Activated CD4-positive, alpha-beta memory T cell treated with anti-CD3 and anti-CD28 coated beads, Interleukin-2, amount 10 ng/mL, durations not matched to agents 7 days and 5 days (primary cell): ENCODE data around the gene SH3TC1. TPM values are rescaled to one million over a fixed set of nuclear protein-coding genes. Genes with fewer than 3 reads are reported as not detected.

Experiments used
- CTCF ChIA-PET: fragments of 350-600 bp; sonication (Branson Sonifier 250); formaldehyde crosslinking; loops from one replicate; lab custom pipeline; 2021; ENCODE audit warnings: antibody characterized with exemption, inconsistent platforms; lab: Charles Lee
- POLR2A ChIA-PET: fragments of 350-600 bp; sonication (Branson Sonifier 250); formaldehyde crosslinking; loops from one replicate; lab custom pipeline; 2021; ENCODE audit warnings: antibody characterized with exemption; lab: Charles Lee
- DNase-seq: peaks from one replicate; pipeline ENCODE4 v3.0.0-alpha.2; 2020
- H3K27ac Mint-ChIP-seq: one replicate; pipeline ENCODE4 v1.8.0; 2021; ENCODE audit warnings: mild to moderate bottlenecking, mixed read lengths
- H3K27me3 Mint-ChIP-seq: one replicate; pipeline ENCODE4 v1.8.0; 2021; ENCODE audit warnings: mixed read lengths
- H3K36me3 Mint-ChIP-seq: one replicate; pipeline ENCODE4 v1.8.0; 2021; ENCODE audit warnings: low read depth, mixed read lengths
- H3K4me1 Mint-ChIP-seq: one replicate; pipeline ENCODE4 v1.8.0; 2021; ENCODE audit warnings: mixed read lengths
- H3K4me3 Mint-ChIP-seq: one replicate; pipeline ENCODE4 v1.8.0; 2021; ENCODE audit warnings: mild to moderate bottlenecking, mixed read lengths
- H3K9me3 Mint-ChIP-seq: one replicate; pipeline ENCODE4 v1.8.0; 2021; ENCODE audit warnings: mixed read lengths
- total RNA-seq, 2 experiments: library from RNA; stranded (reverse); gene quantifications; one replicate each; pipeline ENCODE4 v1.2.3, GENCODE V29; 2021

SH3TC1 gene
- total RNA-seq, 2 experiments from 2014 or later = 16.8 to 19.5 TPM

DNA sequence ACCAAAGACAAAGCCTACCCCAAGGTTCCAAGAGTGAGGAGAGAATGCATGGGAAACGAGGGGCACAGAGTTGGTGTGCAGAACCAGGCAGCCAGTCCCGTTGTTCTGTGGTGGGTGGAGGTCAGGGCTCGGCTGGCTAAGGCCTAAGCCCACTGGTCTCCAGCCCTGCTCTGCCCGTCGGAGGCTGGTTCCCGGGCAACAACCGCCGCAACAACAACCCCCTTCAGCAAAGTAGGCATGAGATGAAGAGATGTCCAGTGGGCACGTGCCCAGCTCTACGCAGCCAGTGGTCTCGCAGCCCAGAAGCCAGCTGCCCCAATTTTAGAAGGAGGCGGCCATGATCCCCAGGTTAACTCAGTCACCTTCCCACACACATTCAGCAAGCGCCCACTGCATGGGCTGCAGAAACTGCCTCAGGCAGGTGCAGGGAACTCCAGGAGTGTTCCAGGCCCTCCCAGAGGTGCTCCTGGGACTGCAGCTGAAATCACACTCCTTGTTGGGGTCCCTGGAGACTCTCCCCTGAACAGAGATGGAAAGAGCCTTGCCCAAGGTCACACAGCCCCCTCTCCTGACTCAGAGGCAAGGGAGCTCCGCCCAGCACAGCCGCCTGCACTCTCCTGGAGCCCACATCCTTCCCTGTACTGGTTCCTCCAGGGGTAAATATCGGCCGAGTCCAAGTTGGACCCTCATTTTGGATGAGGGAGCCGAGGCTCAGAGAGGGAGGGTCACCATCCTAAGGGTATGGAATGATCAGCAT lies 45.1 kb downstream of the SH3TC1 start:
- no peak overlapping the region for H3K4me3 Mint-ChIP-seq
- ChIA-PET CTCF (no interaction called here), POLR2A (no interaction called here)
- H3K9me3 Mint-ChIP-seq = no peaks in the 10 kb centered on the region
- H3K36me3 Mint-ChIP-seq = no peaks in the 10 kb centered on the region
- H3K4me1 Mint-ChIP-seq = no peaks in the 10 kb centered on the region
- DNase-seq = no peak
- peaks cover 1% of the 10 kb centered on the region for H3K27me3 Mint-ChIP-seq
- no peak overlapping the region for H3K27ac Mint-ChIP-seq

DNA sequence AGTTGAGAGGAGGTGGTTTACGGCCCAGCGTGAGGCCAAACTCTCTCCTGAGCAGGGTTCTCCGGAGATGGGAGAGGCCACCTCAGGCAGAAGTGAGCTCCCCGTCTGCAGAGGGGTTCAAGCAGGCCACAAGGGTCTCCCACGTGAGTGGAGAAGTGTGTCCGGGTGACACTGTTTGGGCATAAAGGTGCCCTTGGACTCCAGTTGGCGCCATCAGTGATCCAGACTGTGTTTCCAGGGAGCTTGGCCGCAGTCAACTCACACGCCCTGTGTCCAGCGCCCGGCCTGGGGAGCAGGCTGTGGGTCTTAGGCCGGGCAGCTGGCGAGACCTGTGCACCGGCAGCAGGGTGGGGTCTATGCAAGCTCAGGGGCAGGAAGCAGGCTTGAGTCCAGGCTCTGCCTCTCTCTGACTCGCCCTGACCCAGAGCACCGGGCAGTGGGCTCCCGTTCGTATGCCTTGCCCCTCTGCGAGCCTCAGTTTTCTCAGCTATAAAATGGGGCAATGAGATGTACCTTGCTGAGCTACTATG lies 45.9 kb downstream of the SH3TC1 start:
- Mint-ChIP-seq H3K27me3 (peaks cover 1% of the 10 kb centered on the region), H3K4me1 (no peaks in the 10 kb centered on the region), H3K4me3 (no peak overlapping the region), H3K9me3 (no peaks in the 10 kb centered on the region), H3K27ac (no peak overlapping the region), H3K36me3 (no peaks in the 10 kb centered on the region)
- ChIA-PET POLR2A (no interaction called here), CTCF (no interaction called here)
- no peak for DNase-seq

DNA sequence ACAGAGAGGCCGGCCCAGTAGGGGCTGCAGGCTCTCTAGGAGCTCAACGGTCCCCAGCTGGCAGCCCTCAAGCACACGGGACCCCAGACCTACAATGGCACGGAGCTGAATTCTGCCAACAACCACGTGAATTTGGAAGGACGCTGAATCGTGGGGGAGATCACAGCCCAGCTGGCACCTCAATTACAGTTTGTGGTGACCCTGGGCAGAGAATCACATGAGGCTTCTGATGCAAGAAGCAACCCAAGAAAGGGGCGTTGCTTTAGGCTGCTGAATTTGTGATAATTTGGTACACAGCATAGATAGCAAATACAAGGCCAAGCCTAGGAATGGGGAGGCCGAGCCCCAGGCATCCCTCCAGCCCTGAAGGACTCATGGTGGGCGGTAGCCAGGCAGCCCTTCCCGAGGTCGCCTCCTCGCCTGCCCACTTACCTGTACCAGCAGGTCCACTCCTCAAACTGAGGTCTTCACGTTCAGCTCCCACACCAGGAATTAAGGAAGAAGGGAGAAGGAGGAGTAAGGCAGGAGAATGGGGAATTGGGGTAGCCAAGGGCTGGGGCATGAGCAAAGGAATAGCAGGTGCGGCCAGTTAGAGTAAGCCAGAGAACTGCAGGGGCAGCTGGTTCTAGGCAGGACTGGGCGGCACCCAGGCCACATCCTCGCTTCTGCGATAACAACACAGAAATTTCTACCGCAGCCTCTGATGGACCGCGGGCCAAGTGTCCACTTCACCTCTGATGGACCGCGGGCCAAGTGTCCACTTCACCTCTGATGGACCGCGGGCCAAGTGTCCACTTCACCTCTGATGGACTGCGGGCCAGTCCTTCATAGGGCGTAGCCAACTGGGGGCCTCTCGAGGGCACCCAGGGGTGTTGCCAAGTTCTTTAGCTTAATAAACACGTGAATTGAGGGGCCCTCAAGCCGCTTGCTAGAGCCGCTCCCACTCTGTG lies 47.1 kb downstream of the SH3TC1 start:
- Mint-ChIP-seq H3K27ac (no peak overlapping the region), H3K27me3 (peaks cover 1% of the 10 kb centered on the region), H3K4me3 (no peak overlapping the region), H3K4me1 (no peaks in the 10 kb centered on the region), H3K9me3 (no peaks in the 10 kb centered on the region), H3K36me3 (no peaks in the 10 kb centered on the region)
- CTCF ChIA-PET = no interaction called here
- POLR2A ChIA-PET = no interaction called here
- DNase-seq = no peak

DNA sequence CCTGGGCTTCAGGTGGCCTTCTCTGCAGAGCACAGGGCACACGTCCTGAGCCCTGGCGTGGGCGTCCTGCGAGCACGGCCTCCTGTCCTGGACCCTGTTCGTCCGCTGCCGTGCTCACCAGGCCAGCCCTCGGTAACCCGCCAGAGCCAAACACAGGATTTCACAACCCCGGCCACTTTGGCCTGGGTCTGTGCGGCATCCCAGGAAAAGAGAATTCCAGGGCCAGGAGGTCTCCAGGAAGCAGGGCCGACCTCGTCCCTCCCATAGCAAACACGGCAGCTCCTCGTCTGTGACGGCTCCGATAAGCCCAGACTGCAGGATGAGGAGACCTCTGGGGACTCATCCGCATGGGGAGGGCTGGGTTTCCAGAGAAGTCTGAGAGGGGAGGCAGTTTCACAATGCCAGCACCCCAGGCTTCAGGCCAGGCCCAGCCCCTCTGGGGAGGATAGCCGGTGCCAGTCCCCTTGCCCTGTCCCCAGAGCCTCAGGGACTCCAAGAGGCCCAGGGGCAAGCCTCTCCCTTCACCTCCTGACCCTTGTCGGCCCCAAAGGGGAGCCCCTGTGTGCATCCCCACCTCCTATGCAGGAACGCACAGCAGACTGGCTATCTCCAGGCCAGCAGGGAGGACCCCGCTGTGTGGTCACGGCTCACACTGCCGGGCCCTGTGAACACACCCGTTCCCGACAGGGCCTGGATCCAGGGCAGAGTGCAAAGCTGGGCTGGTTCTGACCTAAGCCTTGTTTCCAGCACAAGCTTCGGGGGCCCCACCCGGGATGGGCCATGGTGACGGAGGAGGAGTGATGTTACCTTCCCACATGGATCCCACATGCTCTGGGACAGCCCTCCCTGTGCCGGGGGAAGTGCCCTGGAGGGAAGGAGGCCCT lies 48.2 kb downstream of the SH3TC1 start:
- CTCF ChIA-PET = no interaction called here
- Mint-ChIP-seq H3K4me3 (no peak overlapping the region), H3K36me3 (no peaks in the 10 kb centered on the region), H3K27me3 (peaks cover 1% of the 10 kb centered on the region), H3K4me1 (no peaks in the 10 kb centered on the region), H3K27ac (no peak overlapping the region), H3K9me3 (no peaks in the 10 kb centered on the region)
- DNase-seq = no peak
- POLR2A ChIA-PET = no interaction called here

DNA sequence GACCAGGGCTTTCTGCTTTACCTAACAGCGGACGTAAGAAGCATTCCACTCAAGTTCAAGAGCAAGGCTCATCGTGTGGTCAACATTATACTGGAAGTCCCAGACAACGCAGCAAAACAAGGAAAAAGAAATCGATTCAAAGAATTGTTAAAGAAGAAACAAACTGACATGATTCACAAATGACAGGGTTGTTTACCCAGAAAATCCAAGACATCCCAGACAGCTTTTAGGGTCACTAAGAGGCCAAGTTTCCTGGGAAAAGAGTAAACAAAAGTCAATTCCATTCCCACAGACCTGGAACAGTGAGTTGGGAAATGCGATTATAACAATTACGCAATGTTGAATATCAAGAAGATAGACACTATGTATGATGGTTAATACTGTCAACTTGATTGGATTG lies 49.0 kb downstream of the SH3TC1 start:
- ChIA-PET POLR2A (no interaction called here), CTCF (interaction anchor here (0.6 kb wide), 1 partner anchor 17 kb away, joined by 4 read pairs; no protein-coding TSS in a partner anchor)
- Mint-ChIP-seq H3K27ac (no peak overlapping the region), H3K27me3 (peaks cover 1% of the 10 kb centered on the region), H3K4me1 (no peaks in the 10 kb centered on the region), H3K4me3 (no peak overlapping the region), H3K36me3 (no peaks in the 10 kb centered on the region), H3K9me3 (no peaks in the 10 kb centered on the region)
- DNase-seq = no peak

DNA sequence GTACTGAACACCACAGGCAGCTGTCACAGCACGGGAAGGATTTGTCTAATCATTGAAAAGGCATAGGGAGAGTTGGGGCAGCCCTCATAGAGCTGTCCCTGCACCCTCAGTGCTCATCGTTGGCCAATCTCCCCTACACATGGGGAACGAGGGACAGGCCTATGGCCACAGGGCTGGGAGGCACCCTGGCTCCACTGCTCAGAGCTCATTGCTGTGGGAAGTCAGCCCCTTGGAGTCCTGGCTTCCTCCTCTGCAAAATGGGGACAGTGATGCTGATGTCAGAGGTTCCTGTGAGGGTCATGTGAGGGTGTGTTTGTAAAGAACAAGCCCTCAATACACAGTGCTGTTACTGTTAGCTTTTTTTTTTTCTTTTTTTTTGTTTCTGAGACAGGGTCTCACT lies 51.1 kb downstream of the SH3TC1 start:
- Mint-ChIP-seq H3K27me3 (peaks cover 1% of the 10 kb centered on the region), H3K27ac (no peak overlapping the region), H3K4me1 (no peaks in the 10 kb centered on the region), H3K36me3 (no peaks in the 10 kb centered on the region), H3K9me3 (no peaks in the 10 kb centered on the region), H3K4me3 (no peak overlapping the region)
- ChIA-PET POLR2A (no interaction called here), CTCF (interaction anchor here (1.5 kb wide), 1 partner anchor 8 kb away, joined by 4 read pairs; no protein-coding TSS in a partner anchor)
- no peak for DNase-seq

DNA sequence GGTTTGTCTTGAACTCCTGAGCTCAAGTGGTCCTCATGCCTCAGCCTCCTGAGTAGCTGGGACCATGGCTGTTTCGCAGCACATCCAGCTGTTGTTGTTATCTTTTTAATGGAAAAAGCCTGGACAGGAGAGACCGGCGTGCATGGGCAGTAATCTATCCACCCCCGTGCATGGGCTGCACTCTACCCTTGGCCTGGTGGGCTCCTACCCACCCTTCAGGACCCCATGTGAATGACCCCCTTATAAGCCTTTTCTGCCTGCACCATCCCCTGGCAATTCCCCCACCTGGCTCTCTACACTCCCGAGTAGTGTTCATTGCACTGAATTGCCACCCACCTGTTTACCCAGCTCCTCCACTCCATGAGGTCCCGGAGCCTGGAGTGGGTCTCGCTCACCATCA lies 51.5 kb downstream of the SH3TC1 start:
- no peak overlapping the region for H3K4me3 Mint-ChIP-seq
- no peaks in the 10 kb centered on the region for H3K9me3 Mint-ChIP-seq
- peaks cover 1% of the 10 kb centered on the region for H3K27me3 Mint-ChIP-seq
- POLR2A ChIA-PET = no interaction called here
- no peaks in the 10 kb centered on the region for H3K36me3 Mint-ChIP-seq
- CTCF ChIA-PET = interaction anchor here (1.5 kb wide), 1 partner anchor 8 kb away, joined by 4 read pairs; no protein-coding TSS in a partner anchor
- no peak for DNase-seq
- H3K27ac Mint-ChIP-seq = no peak overlapping the region
- no peaks in the 10 kb centered on the region for H3K4me1 Mint-ChIP-seq

DNA sequence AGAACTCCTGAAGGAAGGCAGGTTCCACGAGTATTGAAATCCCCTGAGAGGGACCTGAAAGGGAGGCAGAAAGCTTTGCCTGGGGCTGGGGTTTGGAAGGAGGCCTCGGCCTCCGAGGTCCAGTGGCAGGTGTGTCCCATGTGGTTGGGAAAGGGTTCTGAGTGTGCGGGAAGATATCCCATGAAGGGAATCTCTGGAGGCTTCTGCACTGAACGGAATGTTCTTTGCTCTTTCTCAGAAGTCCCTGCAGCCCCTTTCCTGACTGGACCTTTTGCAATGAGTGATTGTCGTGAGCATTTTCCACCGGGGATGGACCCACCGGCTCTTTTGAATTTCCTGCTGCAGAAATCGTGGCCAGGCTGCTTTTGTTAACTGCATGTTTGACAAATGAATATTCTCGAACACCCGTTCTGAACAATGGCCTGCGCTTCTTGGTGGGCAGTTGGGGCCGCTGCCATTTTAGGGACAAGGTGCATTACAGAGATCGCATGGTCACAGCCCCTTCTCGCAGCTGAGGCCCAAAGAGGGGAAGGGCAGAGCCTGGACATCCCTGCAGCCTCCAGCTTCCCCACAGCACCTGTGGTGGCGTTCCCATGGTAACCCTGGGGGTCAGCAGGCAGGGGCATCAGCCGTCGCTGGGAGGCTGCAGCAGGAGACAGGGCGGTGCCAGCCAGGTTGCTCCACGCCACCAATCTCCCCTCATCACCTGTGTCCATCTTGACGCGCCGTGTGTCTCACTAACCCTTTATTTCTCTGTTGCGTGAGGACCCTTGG lies 52.2 kb downstream of the SH3TC1 start:
- Mint-ChIP-seq H3K27ac (no peak overlapping the region), H3K9me3 (no peaks in the 10 kb centered on the region), H3K4me1 (no peaks in the 10 kb centered on the region), H3K27me3 (peaks cover 1% of the 10 kb centered on the region), H3K36me3 (no peaks in the 10 kb centered on the region), H3K4me3 (no peak overlapping the region)
- ChIA-PET POLR2A (no interaction called here), CTCF (interaction anchor here (1.5 kb wide), 1 partner anchor 9 kb away, joined by 4 read pairs; no protein-coding TSS in a partner anchor)
- DNase-seq = no peak

DNA sequence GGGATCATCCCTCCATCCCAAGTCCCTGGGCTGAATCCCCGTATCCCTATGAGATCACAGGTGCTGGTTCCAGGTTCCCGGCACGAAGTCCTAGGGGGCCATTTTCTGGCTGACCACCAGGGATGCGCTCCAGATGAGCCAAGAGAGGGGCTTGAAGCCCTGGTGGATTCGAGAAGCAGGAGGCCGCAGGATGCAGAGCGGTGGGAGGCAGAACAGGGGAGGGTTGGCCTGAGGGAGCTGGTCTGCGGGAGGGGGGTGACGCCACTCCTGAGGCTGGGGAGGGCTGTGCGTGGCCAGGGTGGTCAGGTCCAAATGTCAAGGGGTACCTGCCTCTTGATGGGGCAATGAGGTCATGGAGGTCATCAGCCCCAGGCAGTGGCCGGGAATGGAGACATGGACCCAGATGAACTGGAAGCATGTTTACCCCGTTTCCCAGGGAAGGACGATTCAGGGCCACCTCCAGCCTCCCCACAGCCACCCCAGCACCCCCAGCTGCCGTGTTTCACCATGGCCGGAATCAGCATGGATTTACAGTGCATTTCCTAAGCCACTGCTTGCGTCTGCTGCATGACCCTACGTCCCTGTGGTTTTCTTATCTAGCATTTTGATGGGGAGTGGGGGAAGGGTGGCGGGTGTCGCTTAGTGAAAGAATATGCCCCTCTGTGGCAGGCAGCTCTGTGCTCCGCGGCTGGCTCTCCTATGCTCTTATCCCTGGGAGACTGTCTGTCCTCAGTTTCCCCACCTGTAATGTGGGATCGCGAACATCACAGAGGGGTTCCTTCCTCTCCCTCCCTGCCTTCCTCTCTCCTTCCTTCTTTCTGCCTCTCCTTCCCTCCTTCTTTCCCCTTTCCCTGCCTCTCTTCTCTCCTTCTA lies 53.4 kb downstream of the SH3TC1 start:
- DNase-seq = no peak
- ChIA-PET POLR2A (no interaction called here), CTCF (interaction anchor here (0.8 kb wide), 1 partner anchor 10 kb away, joined by 3 read pairs; no protein-coding TSS in a partner anchor)
- no peak overlapping the region for H3K4me3 Mint-ChIP-seq
- H3K27me3 Mint-ChIP-seq = peaks cover 1% of the 10 kb centered on the region
- no peak overlapping the region for H3K27ac Mint-ChIP-seq
- no peaks in the 10 kb centered on the region for H3K36me3 Mint-ChIP-seq
- no peaks in the 10 kb centered on the region for H3K9me3 Mint-ChIP-seq
- no peaks in the 10 kb centered on the region for H3K4me1 Mint-ChIP-seq

DNA sequence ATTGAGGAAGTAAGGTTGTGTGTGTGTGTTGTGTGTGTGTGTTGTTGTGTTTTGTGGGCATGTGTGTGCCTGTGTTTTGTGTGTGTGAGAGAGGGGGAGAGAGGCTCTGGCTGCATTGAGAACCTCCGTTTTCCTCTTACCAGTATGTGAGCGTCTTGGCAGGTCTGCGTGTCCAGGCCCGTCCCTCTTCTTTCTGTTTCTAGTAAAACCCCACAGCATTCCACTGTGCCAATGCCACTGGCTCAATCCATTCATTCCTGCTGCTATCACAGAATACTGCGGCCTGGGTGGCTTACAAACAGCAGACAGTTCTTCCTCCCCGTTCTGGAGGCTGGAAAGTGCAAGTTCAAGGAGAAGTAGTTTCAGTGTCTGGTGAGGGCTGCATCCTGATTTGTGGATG lies 55.0 kb downstream of the SH3TC1 start:
- CTCF ChIA-PET = no interaction called here
- H3K36me3 Mint-ChIP-seq = no peaks in the 10 kb centered on the region

DNA sequence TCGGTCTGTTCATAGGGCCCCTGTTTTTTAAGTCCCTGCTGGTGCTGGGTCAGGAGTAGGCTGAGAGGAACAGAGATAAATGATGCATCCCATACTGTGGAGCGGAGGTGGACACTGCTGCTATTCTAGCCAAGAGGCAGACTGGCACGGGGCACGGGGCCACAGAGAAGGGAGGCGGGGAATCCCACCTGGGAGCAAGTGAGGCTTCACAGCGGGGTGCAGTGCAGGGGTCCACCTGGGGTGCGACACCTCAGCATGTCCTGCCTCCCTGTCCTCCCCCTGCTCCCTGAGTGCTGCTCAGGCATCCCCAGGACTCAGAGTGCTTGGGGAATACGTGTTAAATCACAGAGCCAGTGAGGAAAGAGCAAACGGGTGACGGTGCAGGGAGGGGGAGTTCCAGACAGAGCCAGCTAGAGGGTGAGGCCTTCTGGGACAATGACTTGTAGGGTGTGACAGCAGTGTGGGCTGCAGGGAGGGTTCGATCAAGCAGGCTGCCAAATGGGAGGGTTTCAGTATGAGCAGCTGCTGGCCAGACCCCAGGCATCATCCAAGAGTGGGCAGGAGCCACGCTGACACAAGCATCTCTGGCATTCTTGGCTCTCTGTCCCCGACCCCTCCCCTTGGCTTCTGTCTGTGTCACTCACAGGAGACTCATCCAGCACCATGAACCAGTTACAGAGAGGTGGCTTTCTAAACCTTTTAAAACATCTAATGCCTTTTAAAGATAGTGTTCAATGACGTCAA lies 56.8 kb downstream of the SH3TC1 start:
- ChIA-PET POLR2A (no interaction called here), CTCF (no interaction called here)
- Mint-ChIP-seq H3K4me3 (no peak overlapping the region), H3K36me3 (no peaks in the 10 kb centered on the region), H3K27ac (no peak overlapping the region), H3K9me3 (no peaks in the 10 kb centered on the region), H3K4me1 (no peaks in the 10 kb centered on the region), H3K27me3 (no peaks in the 10 kb centered on the region)
- no peak for DNase-seq

More for the DNA sequence above, 55.0 kb downstream of the SH3TC1 start:
- H3K4me3 Mint-ChIP-seq = no peak overlapping the region
- no peak for DNase-seq
- POLR2A ChIA-PET = no interaction called here
- H3K9me3 Mint-ChIP-seq = no peaks in the 10 kb centered on the region
- H3K27me3 Mint-ChIP-seq = no peaks in the 10 kb centered on the region
- no peaks in the 10 kb centered on the region for H3K4me1 Mint-ChIP-seq
- H3K27ac Mint-ChIP-seq = no peak overlapping the region
